Effector CD4-positive, alpha-beta T cell (primary cell): ENCODE data around the gene C1QTNF5.

ENCODE experiments used
- DNase-seq: peaks from one replicate; pipeline ENCODE4 v3.0.0-alpha.2; 2020

Gene C1QTNF5

DNA sequence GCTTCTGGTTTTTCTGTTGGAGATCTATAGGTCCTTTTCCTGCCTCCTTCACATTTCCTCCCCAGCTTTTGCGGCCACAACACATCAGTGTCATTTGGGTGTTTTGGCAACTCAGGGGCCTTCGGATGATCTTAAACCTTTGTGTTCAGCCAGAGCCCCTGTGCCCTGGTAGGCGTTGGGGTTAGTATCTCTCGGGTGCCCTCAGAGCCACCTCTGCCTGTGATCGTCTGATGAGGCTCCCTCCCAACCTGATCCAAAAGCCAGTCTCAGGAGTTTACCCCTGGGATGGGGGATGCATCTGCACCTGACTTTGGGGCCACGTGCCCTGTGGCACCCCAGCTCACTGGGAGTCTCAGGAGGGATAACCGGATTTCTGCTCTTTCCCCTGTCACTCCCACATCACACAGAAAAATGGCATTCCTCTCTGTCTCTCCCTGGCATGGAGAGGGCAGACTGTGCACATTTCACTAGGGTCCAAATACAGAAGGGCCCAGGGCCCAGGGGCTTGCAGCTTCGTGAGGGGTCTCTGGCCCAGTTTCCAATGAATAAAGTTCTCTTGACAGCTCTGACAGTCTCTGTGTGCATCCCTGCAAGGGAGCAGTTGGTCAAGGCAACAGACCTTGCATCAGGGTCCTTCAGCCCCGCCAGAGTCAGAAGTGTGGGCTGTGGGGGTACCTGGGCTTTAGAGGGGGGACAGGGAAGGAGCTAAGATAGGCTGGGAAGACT lies 3.8 kb downstream of the C1QTNF5 start:
- DNase-seq = no peak

DNA sequence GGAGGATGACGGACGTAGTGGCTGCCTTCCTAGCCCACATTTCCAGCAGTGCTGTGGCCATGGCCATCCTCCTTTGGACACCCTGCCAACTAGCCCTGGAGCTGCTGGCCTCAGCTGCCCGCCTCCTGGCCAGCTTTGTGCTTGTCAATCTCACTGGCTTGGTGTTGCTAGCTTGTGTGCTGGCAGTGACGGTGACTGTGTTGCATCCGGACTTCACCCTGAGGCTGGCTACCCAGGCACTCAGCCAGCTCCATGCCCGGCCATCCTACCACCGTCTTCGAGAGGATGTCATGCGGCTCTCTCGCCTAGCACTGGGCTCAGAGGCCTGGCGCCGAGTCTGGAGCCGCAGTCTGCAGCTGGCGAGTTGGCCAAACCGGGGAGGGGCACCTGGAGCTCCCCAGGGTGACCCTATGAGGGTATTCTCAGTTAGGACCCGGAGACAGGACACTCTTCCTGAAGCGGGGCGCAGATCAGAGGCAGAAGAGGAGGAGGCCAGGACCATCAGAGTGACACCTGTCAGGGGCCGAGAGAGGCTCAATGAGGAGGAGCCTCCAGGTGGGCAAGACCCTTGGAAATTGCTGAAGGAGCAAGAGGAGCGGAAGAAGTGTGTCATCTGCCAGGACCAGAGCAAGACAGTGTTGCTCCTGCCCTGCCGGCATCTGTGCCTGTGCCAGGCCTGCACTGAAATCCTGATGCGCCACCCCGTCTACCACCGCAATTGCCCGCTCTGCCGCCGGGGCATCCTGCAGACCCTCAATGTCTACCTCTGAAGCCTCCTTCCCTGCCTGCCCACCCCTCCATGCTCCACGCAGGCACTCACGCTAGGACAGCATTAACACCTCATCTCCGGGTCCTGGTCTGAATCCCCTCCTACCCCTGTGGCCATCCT lies 4.8 kb downstream of the C1QTNF5 start:
- no peak for DNase-seq

DNA sequence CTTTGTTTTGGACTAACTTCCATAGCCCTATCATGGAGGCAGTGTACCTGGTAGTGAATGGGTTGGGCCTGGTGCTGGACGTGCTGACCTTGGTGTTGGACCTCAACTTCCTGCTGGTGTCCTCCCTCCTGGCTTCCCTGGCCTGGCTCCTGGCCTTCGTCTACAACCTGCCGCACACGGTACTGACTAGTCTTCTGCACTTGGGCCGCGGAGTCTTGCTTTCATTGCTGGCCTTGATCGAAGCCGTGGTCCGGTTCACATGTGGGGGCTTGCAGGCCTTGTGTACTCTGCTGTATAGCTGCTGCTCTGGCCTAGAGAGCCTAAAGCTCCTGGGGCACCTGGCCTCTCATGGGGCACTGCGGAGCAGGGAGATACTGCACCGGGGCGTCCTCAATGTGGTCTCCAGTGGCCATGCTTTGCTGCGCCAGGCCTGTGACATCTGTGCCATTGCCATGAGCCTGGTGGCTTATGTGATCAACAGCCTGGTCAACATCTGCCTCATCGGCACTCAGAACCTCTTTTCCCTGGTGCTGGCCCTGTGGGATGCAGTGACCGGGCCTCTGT lies 5.5 kb downstream of the C1QTNF5 start:
- DNase-seq = no peak

DNA sequence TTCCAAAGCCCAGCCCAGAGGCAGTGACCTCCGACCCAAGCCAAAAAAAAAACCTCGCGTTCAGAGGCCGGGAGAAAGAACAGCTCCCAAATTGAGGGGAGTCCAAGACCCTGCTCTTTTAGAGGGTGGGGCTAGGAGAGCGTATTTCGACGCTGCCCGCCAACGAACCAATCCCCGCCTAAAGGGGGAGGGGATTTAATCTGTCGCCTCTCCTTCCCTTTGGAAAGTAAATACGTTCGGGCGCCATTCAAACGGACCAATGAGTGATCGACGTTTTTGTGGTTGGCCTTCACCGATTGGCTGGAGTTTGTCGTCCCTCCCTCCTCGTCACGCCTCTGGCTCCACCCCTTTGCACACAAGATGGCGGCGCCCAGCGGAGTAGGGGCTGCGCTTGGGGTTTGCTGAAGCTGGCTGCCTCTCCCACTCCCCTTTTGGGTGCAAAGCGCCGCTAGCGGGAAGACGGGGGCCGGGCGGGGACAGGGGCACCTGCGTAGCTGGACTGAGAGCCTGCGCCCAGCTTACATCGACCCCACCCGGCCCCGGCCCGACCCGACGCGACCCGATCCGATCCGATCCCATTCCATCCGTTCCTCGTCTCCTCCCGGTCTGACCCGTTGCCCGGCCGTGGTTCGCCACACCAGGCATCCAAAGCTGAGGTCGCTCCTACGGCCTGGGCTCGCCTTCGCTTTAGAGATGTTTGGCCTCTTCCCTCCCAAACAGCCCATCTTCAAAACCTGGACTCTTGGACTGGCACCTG lies 6.3 kb downstream of the C1QTNF5 start, which contains the start of gene RNF26:
Gene RNF26 (plus strand): TSS at position 354 of the 757 bp plus-strand sequence. CDS start 596 bp downstream, outside the sequence.
- DNase-seq = peak; percentile 92

DNA sequence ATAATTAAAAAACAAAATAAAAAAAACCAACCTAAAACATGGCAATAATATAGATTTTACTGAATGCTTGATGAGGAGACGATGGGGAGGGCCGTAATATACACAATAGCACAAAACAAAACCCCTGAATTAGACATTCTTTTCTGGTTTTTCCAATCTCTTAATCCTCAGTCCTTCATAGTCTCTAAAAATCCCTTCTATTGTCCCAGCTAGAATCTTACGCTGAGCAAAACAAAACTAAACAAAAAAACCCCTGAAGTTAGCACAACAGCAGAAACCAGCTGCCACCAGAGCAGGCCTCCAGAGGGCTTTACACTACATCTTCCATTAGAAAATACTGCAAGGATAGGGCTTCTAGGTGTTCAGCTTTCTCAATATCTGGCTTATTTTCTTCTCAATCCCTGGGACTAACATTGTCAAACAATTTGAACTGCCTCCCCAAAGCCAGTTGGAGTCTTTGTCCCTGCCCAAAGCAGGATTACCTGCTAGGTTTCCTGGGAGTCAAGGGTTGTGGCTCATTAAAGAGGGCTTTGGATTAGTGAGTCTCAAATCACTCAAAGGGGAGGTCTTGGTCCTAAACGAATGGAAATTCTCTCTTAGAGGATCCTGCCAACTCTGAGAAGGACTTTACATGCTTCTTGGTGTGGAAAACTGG lies 8.4 kb downstream of the C1QTNF5 start:
- no peak for DNase-seq

DNA sequence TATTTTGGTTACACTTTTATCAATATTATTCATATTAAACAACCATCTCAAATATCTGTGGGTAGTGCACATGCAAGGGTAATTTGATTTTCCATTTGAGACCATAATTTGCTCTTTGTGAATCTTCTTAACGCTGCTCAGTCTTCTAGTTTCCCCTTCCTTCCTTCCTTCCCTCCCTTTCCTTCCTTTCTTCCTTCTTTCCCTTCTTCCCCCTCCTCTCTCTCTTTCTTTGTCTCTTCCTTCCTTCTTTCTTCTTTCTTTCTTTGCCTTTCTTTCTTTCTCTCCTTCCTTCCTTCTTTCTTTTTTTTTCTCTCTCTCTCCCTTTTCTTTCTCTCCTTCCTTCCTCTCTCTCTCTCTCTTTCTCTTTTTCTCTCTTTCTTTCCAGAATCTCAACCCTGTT lies 10.4 kb downstream of the C1QTNF5 start:
- DNase-seq = no peak

DNA sequence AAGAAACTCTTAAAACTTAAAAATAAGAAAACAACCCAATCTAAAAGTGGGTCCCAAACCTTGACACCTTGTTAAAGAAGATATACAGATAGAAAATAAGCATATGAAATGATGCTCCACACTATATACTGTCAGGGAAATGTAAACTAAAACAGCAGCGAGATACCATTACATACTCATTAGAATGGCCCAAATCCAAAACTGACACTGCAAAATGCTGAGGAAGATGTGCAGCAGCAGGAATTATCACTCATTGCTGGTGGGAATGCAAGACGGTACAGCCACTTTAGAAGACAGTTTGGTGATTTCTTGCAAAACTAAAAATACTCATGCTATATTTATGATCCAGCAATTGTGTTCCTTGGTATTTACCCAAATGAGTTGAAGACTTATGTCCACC lies 11.4 kb downstream of the C1QTNF5 start:
- DNase-seq = no peak

DNA sequence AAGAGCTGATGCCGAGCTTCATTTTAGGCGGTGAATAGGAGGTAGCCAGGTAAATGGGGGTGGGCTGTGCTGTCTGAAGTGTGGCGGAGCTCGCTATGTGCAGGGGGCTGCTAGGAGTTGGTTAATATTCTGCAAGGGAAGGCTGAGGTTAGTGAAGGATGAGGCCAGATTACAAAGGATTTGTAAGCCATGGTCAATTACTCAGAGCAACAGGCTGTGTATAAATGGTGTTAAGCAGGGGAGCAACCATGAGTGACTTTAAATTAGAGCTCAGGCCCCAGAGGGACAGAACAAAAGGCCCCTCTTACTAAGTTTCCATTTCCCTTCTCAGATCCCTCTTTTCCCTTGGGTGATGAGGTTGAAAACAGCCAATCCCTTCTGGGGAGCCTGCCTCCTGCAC lies 16.5 kb downstream of the C1QTNF5 start:
- no peak for DNase-seq

DNA sequence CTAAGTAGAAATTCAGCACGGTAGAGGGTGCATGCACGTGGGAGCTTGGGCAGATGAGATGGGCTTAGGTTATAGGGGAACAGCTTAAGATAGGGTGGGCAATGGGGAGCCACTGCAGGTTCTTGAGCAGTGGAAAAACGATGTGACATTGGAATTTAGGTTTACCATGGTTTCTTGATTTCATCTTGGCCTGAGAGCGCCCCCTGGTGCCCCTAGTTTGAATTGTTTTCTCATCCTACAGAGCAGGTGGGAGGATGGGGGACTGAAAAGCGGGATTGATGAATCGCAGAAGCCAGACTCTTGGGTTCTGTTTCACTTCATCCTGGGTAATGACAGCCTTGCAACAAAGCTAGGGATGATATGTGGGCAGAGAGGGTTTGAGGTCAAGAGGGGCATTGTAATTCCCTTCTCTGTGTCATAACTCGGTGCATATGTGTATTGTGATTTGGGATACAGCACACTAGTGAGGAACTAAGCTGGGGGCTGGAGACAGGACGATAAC lies 17.1 kb downstream of the C1QTNF5 start:
- peak; percentile 75 for DNase-seq

DNA sequence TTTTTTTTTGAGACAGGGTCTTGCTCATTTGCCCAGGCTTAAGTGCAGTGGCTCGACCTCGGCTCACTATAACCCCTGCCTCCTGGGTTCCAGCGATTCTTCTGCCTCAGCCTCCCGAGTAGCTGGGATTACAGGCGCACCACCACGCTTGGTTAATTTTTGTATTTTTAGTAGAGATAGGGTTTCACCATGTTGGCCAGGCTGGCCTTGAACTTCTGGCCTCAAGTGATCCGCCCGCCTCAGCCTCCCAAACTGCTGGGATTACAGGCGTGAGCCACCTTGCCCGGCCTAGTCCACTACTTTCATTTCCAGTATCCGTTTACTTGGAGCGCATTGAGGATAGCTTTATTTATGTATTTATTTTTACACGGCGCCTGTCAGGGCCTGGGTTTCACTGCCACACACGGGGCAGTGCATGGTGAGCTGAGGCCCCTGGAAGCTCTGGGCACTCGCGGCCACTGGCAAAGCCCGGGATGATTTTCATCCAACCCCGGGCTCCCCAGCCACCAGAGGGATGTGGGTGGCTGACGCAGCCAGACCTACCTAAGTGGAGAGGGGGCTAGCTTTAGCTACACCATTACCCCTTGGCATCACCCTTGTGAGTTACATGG lies 17.7 kb downstream of the C1QTNF5 start:
- no peak for DNase-seq

DNA sequence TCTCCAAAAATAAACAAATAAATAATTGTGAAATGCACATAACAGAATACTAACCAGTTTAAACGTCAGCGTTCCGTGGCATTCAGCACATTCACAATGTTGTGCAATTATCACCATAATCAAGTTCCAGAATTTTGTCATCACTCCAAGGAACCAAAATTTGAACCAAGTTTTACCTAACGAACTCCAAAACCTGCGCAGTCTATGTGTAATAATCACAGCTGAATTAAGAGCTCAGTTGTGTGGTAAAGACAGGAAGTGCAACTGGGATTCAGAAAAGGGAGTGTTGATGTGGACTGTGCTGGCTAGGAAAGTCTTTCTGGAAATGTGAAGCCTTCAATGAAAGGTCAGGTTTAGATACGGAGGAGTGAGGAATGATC lies 18.3 kb downstream of the C1QTNF5 start:
- no peak for DNase-seq

DNA sequence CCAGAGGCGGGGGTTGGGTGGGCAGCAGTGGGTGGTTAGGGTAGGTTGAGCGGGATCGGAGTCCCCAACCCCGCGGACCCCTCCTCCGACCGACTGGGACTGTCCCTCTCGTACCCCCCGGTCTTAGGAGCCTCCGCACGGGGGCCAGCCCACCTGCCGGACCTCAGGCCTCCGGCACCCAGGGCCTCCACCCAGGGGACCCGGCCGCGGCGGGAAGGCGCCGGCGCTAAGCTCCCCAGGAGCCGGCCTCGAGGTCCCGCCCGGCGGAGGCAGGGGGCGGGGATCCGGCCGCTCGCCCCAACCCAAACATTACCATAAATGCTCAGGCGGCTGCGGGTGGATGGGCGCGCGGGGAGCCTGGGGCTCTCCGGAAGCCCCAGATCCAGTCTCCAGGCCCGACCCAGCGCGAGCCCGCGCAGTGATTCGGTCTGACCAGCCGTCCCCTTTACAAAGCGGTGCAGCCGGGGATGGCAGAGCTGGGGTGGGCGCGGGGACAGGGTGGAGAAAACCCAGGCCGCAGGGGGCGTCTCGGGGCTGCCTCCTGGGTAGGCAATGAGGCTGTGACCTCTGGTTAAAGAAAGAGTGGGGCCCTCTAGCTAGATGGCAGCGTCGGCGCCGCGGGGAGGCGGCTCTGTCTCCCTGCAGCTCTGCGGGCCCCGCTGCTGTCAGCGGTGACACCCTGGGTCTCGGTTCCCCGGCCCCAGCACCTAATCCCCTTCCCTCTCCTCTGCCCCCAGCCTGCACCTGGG lies 19.7 kb downstream of the C1QTNF5 start:
- no peak for DNase-seq

DNA sequence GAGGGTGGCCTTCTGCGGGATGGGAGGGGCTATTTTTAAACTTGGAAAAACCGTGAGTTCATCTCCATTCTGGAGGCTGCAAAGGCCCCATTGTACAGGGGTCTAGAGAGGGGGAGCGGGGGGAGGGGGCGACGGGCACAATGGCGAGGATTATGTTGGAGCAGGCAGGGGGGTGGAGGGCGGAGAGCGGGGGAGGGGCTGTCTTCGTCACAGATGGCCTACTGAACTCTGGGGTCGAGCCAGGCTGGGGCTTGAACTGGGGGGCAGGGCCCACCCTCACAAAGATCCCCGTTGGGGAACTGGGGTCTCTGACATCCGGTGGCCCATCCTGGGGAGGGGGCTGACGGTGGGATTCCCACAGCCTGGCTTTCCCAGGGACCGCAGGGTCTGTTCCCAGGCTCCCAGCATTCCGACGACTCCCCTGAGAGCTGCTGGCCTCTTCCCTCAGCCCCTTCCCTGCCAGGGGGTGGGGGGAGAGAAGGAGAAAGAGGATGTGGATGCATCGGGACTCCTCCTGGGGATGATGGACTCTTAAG lies 20.4 kb downstream of the C1QTNF5 start:
- no peak for DNase-seq

DNA sequence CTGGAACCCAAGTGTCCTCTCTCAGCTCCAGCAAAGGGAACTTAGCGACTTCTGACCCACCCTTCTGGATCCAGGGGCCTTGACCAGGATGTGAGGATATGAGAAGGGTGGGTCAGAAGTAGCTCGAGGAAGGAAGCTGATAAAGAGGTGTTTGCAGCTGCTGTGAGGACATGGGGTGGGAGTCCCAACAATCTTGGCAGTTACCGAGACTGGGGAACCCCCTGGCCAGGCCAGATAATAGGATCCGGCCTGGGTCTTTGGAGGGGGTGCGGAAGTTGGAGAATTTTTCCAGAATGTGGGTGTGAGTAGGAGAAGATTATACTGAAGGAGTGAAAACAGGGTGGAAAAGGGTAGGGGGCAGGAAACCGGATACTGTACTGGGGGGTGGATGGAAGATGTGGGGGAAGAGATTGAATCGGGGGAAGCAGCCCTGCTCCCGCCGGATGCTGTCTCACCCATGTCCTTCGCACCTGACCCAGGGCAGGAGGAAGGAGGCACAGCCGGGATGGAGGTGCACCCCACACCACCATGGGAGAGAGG lies 20.9 kb downstream of the C1QTNF5 start:
- no peak for DNase-seq

DNA sequence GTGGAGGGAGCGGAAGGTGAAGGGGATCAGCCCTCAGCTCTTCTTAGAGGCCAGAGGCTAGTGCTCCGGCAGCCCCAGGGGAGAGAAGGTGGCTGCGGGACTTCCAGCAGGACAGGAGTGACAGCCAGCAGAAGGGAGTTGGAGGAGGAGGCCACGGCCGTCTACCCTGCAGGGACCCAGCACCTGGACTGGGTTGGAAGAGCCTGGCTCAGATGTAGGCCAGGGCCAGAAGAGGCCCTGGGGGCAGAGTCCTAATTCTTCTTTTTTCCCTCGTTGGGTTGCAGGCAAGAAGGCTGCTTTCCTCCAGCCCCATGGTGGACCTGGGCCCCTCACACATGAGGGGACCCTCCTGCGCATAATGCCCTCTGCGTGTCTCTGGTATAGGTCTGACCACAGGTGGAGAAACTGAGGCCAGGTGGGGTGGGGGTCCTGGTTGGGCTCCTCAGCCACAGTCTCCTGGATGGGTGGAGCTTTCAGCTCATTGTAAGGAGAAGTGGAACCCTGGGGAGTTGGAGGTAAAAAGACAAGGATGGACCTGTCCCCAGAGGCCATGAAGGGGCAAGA lies 21.5 kb downstream of the C1QTNF5 start:
- no peak for DNase-seq

DNA sequence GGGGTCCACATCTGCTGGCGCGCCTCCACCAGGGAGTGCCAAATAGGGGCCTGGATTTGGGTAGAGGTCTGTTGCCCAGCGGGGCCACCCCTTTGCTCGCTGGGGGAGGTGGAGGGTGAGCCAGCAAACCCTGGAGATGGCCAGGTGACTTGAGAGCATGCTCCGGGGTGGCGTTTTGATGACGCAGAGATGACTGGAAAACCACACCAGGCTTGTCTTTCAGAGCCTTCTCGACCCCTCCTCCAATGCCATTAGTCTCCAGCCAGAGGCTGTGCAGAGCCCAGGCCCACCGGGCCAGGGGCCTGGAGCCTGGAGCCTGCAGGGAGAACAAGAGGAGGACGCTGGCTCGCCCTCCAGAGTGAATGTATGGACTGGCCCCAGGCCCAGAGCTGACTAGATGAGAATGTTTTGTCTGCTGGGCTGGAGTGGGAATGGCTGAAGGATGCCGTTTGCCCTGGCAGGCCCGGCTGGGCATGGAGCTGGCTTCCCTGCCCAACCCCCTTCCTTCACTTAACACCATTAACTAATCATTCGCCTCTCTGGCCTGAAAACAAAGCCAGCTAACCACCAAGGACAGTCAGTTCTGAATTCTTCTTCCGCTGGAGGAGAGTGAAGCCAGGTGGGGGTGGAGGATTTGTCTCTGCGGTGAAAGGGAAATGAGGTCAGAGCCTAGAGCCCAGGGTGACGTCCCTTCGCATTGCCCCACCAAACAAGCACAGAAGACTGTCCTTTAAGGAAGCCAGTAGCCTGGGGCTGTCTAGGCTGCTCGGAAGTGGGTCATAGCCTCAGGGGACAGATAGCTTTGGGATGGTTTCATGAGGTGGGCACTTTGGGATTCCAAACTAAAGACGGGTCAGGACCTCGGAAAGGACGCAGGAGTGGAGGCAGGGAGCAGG lies 22.2 kb downstream of the C1QTNF5 start:
- DNase-seq = no peak

DNA sequence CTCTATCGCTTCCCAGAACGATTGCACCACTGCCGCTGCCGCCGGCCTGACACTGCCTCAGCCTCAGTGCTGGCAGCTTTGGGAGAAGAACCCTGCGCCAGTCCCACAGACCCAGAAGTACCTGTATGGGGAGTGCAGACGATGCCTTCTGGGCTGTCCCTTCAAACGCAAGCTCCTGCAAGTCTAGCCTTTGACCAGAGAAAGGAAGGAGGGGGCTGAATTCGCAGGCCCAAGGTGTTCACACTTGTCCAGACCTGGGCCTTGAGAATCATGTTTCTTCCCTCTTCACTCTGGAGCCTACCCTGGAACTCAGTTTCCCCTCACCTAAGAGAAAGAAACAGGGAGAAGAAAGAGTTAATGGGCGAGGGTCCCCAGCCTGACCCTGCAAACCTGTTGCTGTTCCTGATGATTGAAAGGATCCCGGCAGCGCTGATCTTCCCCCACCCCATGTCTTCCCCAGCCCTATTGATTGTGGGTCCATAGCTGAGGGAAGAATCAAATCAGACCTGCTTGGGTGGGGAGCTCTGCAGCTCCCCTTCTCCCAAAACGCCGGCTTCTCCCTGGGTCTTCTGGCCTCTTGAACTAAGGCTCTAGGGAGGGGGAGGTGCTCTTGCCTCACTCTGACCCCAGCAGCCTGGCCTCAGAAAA lies 23.0 kb downstream of the C1QTNF5 start:
- DNase-seq = no peak
